Ishikawa (cell line): Measurements from ENCODE around the gene D2HGDH.

Experiments
- CEBPB ChIP-seq: IDR thresholded peaks from 2 replicates; pipeline ENCODE4 v1.6.1; 2012
- CREB1 ChIP-seq: IDR thresholded peaks from 2 replicates; pipeline ENCODE4 v1.6.1; 2012; ENCODE audit warnings: low read depth
- EGR1 ChIP-seq: IDR thresholded peaks from 2 replicates; pipeline ENCODE4 v1.6.1; 2012
- EP300 ChIP-seq: IDR thresholded peaks from 2 replicates; pipeline ENCODE4 v1.6.1; 2012; ENCODE audit warnings: borderline replicate concordance
- FOXM1 ChIP-seq: IDR thresholded peaks from 2 replicates; pipeline ENCODE4 v1.6.1; 2012; ENCODE audit warnings: low read depth, borderline replicate concordance
- MAX ChIP-seq: IDR thresholded peaks from 2 replicates; pipeline ENCODE4 v1.6.1; 2012
- NFIC ChIP-seq: IDR thresholded peaks from 2 replicates; pipeline ENCODE4 v1.6.1; 2012
- RAD21 ChIP-seq: IDR thresholded peaks from 2 replicates; pipeline ENCODE4 v1.6.1; 2012; ENCODE audit warnings: low read depth
- REST ChIP-seq: IDR thresholded peaks from 2 replicates; pipeline ENCODE4 v1.6.1; 2012; ENCODE audit warnings: low read depth, mild to moderate bottlenecking
- TAF1 ChIP-seq: IDR thresholded peaks from 2 replicates; pipeline ENCODE4 v1.6.1; 2012; ENCODE audit warnings: low read depth, mild to moderate bottlenecking
- TCF12 ChIP-seq: IDR thresholded peaks from 2 replicates; pipeline ENCODE4 v1.6.1; 2012; ENCODE audit warnings: low read depth
- TEAD4 ChIP-seq: IDR thresholded peaks from 2 replicates; pipeline ENCODE4 v1.6.1; 2012
- USF1 ChIP-seq: IDR thresholded peaks from 2 replicates; pipeline ENCODE4 v1.6.1; 2012
- YY1 ChIP-seq: IDR thresholded peaks from 2 replicates; pipeline ENCODE4 v1.6.1; 2012; ENCODE audit warnings: low read depth
- ZBTB7A ChIP-seq: IDR thresholded peaks from 2 replicates; pipeline ENCODE4 v1.6.1; 2012; ENCODE audit warnings: low read depth

The D2HGDH gene

GRCh38 chr2:241755777-241756176, 21.3 kb downstream of the D2HGDH start:
- TF ChIP-seq RAD21, result no peak
- TF ChIP-seq MAX, result no peak
- no peak for TF ChIP-seq CREB1
- no peak for TF ChIP-seq USF1
- TF ChIP-seq TEAD4, result no peak
- no peak for TF ChIP-seq ZBTB7A
- no peak for TF ChIP-seq EP300

GRCh38 chr2:241759067-241759807, 24.8 kb downstream of the D2HGDH start:
- no peak for TF ChIP-seq YY1
- TF ChIP-seq TCF12, result no peak
- TF ChIP-seq RAD21, result no peak
- TF ChIP-seq CEBPB, result no peak
- no peak for TF ChIP-seq NFIC
- TF ChIP-seq ZBTB7A, result no peak
- TF ChIP-seq TAF1, result no peak
- TF ChIP-seq CREB1, result no peak
- no peak for TF ChIP-seq FOXM1
- no peak for TF ChIP-seq EP300
- no peak for TF ChIP-seq REST
- no peak for TF ChIP-seq TEAD4

GRCh38 chr2:241760301-241760771, 25.9 kb downstream of the D2HGDH start:
- no peak for TF ChIP-seq YY1
- no peak for TF ChIP-seq TCF12

- TF ChIP-seq YY1 (no peak), TCF12 (no peak), NFIC (no peak), USF1 (no peak), FOXM1 (no peak), CEBPB (no peak), TEAD4 (no peak)
Measured at GRCh38 chr2:241762321-241762932, 28.0 kb downstream of the D2HGDH start.

- no peak for TF ChIP-seq NFIC
- no peak for TF ChIP-seq FOXM1
- TF ChIP-seq EGR1, result no peak
Measured at GRCh38 chr2:241762933-241763369, 28.5 kb downstream of the D2HGDH start.

- no peak for TF ChIP-seq CREB1
- TF ChIP-seq TEAD4, result no peak
- TF ChIP-seq ZBTB7A, result no peak
Measured at GRCh38 chr2:241763551-241764274, 29.3 kb downstream of the D2HGDH start.

GRCh38 chr2:241764275-241765241, 30.1 kb downstream of the D2HGDH start:
- TF ChIP-seq FOXM1, result no peak
- no peak for TF ChIP-seq USF1
- no peak for TF ChIP-seq RAD21
- TF ChIP-seq TEAD4, result no peak
- no peak for TF ChIP-seq MAX
- TF ChIP-seq REST, result no peak
- TF ChIP-seq CEBPB, result no peak
- TF ChIP-seq YY1, result no peak
- TF ChIP-seq EGR1, result no peak
